Adrenal gland (tissue), 12 donors: ENCODE measurements around the gene ANKMY1. TPM values are rescaled to one million over a fixed set of nuclear protein-coding genes. Genes with fewer than 3 reads are reported as not detected.

Source experiments
- DNase-seq, 7 donors: peaks; one replicate each; pipeline ENCODE4 v3.0.0-alpha.2; 2019 to 2020
- H3K27ac ChIP-seq, 5 donors: fragments of 200-600 bp; sonication (generic) in 4 of 5; 1 replicate in 3 of 5; 2 replicates in 2 of 5; pipeline versions ENCODE4 v1.5.1 to v1.8.0; 2016 to 2020; ENCODE audit warnings: mild to moderate bottlenecking in 1 of 5
- H3K27me3 ChIP-seq: fragments of 200-600 bp; 2 replicates; pipeline ENCODE4 v1.8.0; 2021
- H3K36me3 ChIP-seq, 2 donors: fragments of 200-600 bp; replicated peaks in 1 of 2; 1 replicate in 1 of 2; 2 replicates in 1 of 2; pipeline versions ENCODE4 v1.5.1 to v1.8.0; 2018 to 2022
- H3K4me1 ChIP-seq, 2 donors: fragments of 200-600 bp; replicated peaks in 1 of 2; 1 replicate in 1 of 2; 2 replicates in 1 of 2; pipeline versions ENCODE4 v1.5.1 to v1.8.0; 2018 to 2021
- H3K4me3 ChIP-seq, 4 donors: fragments of 200-600 bp; sonication (generic) in 3 of 4; one replicate each; pipeline ENCODE4 v1.5.1; 2016 to 2018
- H3K9me3 ChIP-seq, 3 donors: fragments of 200-600 bp; sonication (generic) in 1 of 3; replicated peaks in 1 of 3; 1 replicate in 2 of 3; 2 replicates in 1 of 3; pipeline versions ENCODE4 v1.5.1 to v1.8.0; 2016 to 2021
- POLR2A ChIP-seq, 2 donors: fragments of 450-650 bp; IDR thresholded peaks; one replicate each; pipeline ENCODE4 v1.6.1; 2017; ENCODE audit warnings: antibody characterized with exemption in 2 of 2, mild to moderate bottlenecking in 2 of 2, moderate library complexity in 1 of 2
- WGBS, 4 donors: extraction: QIAGEN DNeasy Blood & Tissue Kit in 2 of 4; methylation state at CpG; one replicate each; pipeline versions ENCODE4 v1.1.5 to v1.1.7; 2013 to 2017; 5-methylcytosine and 5-hydroxymethylcytosine counted together
- intact Hi-C, 2 donors: fragments of 100-400 bp; cut with DNase I; formaldehyde crosslinking; loops; one replicate each; pipeline versions ENCODE4 v1.14.1 to v1.15.0; 2022 to 2023
- polyA plus RNA-seq, 3 donors: library from polyadenylated mRNA; stranded (reverse); fragments of 200-250 nt in 2 of 3; fragments of 350-450 nt in 1 of 3; fragmentation: Illumina TruSeq in 1 of 3; extraction: RNeasy Lipid Tissue Mini Kit (QIAGEN cat#74804) in 1 of 3; gene quantifications; one replicate each; pipeline ENCODE4 v1.2.3, GENCODE V29; 2013 to 2014
- total RNA-seq, 9 donors: library from RNA; depleted of rRNA in 4 of 9; stranded (reverse); fragments of >200 nt in 4 of 9; fragments of 120-200 nt in 1 of 9; fragmentation: NEBNext Ultra II Directional in 1 of 9; extraction: Animal tissue kit (Norgen Biotek cat#: 25700) in 1 of 9; gene quantifications; one replicate each; pipeline versions ENCODE4 v1.1.0 to v1.2.4, GENCODE V29; 2013 to 2023
- TF ChIP-seq, protein P1 (sequence below), 6 experiments: fragments of 450-650 bp in 4 of 6; fragments of 200-600 bp in 2 of 6; sonication (generic) in 1 of 6; IDR thresholded peaks; 1 replicate in 5 of 6; 2 replicates in 1 of 6; pipeline versions ENCODE4 v1.5.1 to v1.8.0; 2016 to 2021; ENCODE audit warnings: antibody characterized with exemption in 6 of 6, mild to moderate bottlenecking in 2 of 6, moderate library complexity in 1 of 6
- donor health status: healthy with polysubstance abuse.
- donor health status: Bipolar disorder and iron deficiency.
- donor health status: DM: yes; HTN: yes; CAD: no.
- donor health status: DM: no; HTN: no; CAD: no.
- donor health status: DM: no; HTN: no; CAD: no.
- donor health status: DM: yes; HTN: yes; CAD: no.

The ANKMY1 gene
- total and polyA plus RNA-seq, 12 donors, result 7.2 to 31.7 (median 12.0) TPM

- Histone ChIP-seq H3K9me3 (no peaks in the 10 kb centered on the region), H3K4me1 (no peaks in the 10 kb centered on the region), H3K36me3 (no peaks in the 10 kb centered on the region), H3K4me3 (no peak overlapping the region), H3K27ac (no peak overlapping the region), H3K27me3 (no peaks in the 10 kb centered on the region)
- intact Hi-C loops, result no loop called here
- no peak for TF ChIP-seq POLR2A (IDR thresholded peaks at IDR 0.05)
- TF ChIP-seq, protein P1, sequence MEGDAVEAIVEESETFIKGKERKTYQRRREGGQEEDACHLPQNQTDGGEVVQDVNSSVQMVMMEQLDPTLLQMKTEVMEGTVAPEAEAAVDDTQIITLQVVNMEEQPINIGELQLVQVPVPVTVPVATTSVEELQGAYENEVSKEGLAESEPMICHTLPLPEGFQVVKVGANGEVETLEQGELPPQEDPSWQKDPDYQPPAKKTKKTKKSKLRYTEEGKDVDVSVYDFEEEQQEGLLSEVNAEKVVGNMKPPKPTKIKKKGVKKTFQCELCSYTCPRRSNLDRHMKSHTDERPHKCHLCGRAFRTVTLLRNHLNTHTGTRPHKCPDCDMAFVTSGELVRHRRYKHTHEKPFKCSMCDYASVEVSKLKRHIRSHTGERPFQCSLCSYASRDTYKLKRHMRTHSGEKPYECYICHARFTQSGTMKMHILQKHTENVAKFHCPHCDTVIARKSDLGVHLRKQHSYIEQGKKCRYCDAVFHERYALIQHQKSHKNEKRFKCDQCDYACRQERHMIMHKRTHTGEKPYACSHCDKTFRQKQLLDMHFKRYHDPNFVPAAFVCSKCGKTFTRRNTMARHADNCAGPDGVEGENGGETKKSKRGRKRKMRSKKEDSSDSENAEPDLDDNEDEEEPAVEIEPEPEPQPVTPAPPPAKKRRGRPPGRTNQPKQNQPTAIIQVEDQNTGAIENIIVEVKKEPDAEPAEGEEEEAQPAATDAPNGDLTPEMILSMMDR (IDR thresholded peaks at IDR 0.05), result no peak
- DNase-seq, result peak in 1 of 7 donors; percentile 12
- 81 to 95% (median 83%) methylated on average over 11 to 14 of the region's 14 CpGs for WGBS, 4 donors
Observed at GRCh38 chr2:240505910-240506309, 51.9 kb downstream of the ANKMY1 start.

- no peaks in the 10 kb centered on the region for H3K9me3 ChIP-seq
- H3K27ac ChIP-seq, result no peak overlapping the region
- no peaks in the 10 kb centered on the region for H3K27me3 ChIP-seq
- TF ChIP-seq, protein P1 (IDR thresholded peaks at IDR 0.05), result no peak
- TF ChIP-seq POLR2A (IDR thresholded peaks at IDR 0.05), result no peak
- intact Hi-C loops, result no loop called here
- WGBS, 4 donors, result 95 to 100% (median 98%) methylated on average over 2 to 7 of the region's 7 CpGs
- no peak overlapping the region for H3K4me3 ChIP-seq
- DNase-seq, result peak in 2 of 7 donors; percentile 11 to 34
- H3K4me1 ChIP-seq, result peaks cover 0 to 6% of the 10 kb centered on the region in 2 donors
- no peaks in the 10 kb centered on the region for H3K36me3 ChIP-seq
Observed at GRCh38 chr2:240503848-240504247, 53.9 kb downstream of the ANKMY1 start.

DNA sequence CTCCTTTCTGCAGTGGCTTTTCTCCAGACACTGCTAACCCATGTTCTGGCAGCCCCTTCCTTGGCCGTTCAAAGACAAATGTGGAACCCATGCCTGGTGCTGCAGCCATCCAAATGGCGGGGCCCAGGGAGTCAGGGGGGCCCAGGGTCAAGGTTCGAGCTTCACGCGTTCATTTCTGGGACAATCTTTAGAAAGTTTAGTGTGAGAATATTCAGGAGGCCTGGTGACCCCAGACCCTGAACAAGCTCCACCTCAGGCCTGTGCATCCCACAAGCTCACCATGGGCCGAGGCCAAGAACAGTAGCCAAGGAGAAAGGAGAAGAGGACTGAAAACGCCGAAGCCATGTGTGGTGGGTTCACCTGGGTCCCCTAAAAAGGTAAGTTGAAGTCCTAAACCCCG is 54.4 kb downstream of the ANKMY1 start:
- Histone ChIP-seq H3K4me3 (no peak overlapping the region), H3K36me3 (no peaks in the 10 kb centered on the region), H3K9me3 (no peaks in the 10 kb centered on the region), H3K27me3 (no peaks in the 10 kb centered on the region), H3K27ac (no peak overlapping the region), H3K4me1 (peaks cover 0 to 6% of the 10 kb centered on the region in 2 donors)
- WGBS, 4 donors, result 93 to 97% (median 96%) methylated on average over 9 of the region's 9 CpGs
- peak in 2 of 7 donors; percentile 16 to 21 for DNase-seq
- TF ChIP-seq, protein P1 (IDR thresholded peaks at IDR 0.05), result no peak
- no peak for TF ChIP-seq POLR2A (IDR thresholded peaks at IDR 0.05)
- intact Hi-C loops, result no loop called here

DNA sequence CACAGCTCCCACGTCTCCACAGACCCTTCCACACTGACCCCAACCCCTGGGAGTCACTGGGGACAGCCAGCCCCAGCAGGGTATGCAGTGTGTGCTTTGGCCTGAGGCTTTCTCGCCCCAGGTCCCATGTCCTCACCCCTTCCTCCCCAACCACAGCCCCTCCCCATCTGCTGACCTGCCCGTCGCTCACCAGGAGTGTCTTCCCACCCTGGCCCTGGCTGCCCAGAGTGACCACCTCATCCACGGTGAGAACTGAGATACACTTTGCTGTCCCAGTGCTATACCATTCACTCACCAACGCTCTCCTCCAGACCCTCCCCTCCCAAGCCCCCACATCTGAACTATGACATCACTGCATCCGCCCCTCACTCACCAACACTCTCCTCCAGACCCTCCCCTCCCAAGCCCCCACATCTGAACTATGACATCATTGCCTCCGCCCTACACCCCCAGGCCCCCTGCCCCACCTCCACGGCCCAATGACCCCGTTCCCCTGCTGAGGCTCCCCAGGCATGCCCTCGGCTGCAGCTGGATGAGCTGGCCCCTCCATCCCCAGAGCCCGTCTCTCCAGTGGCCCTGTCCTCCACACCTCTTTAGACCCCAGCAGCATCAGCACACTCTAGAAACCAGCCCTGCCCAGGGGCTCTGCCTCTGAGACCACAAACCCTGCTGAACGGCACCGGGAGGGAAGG is 55.2 kb downstream of the ANKMY1 start:
- intact Hi-C loops, result no loop called here
- no peaks in the 10 kb centered on the region for H3K27me3 ChIP-seq
- no peaks in the 10 kb centered on the region for H3K9me3 ChIP-seq
- H3K27ac ChIP-seq, result no peak overlapping the region
- peak in 1 of 7 donors; percentile 12 for DNase-seq
- 93 to 95% (median 93%) methylated on average over 12 to 14 of the region's 14 CpGs for WGBS, 4 donors
- H3K4me3 ChIP-seq, result no peak overlapping the region
- H3K36me3 ChIP-seq, result no peaks in the 10 kb centered on the region
- peaks cover 0 to 6% of the 10 kb centered on the region in 2 donors for H3K4me1 ChIP-seq
- TF ChIP-seq, protein P1 (IDR thresholded peaks at IDR 0.05), result no peak
- TF ChIP-seq POLR2A (IDR thresholded peaks at IDR 0.05), result no peak
